GM13976 (cell line): ENCODE results near the gene RNF123.

ENCODE experiments used
- DNase-seq: peaks from one replicate; pipeline ENCODE4 v3.0.0; 2012; ENCODE audit warnings: low spot score
- CTCF ChIP-seq: IDR thresholded peaks from 2 replicates; pipeline ENCODE4 v1.5.1; 2012; ENCODE audit warnings: borderline replicate concordance, mild to moderate bottlenecking; ENCODE audit not compliant: insufficient read depth; ENCODE audit errors: extremely low read depth, missing control alignments, control extremely low read depth
- in situ Hi-C: fragments of 300-500 bp; cut with MboI; formaldehyde crosslinking; loops from one replicate; pipeline ENCODE4 v1.12.0; 2022; ENCODE audit warnings: low sequenced_read_pairs, mixed read lengths, inconsistent platforms; ENCODE audit not compliant: unreplicated experiment

Gene RNF123

GRCh38 chr3:49706456-49707112 lies 17.2 kb downstream of the RNF123 start:
- in situ Hi-C loops: no loop called here
- TF ChIP-seq CTCF: no peak
- DNase-seq: no peak

- in situ Hi-C loops: no loop called here
- DNase-seq: no peak
- TF ChIP-seq CTCF: no peak
These were observed 17.7 kb downstream of the RNF123 start for GRCh38 chr3:49707113-49707480.

DNA sequence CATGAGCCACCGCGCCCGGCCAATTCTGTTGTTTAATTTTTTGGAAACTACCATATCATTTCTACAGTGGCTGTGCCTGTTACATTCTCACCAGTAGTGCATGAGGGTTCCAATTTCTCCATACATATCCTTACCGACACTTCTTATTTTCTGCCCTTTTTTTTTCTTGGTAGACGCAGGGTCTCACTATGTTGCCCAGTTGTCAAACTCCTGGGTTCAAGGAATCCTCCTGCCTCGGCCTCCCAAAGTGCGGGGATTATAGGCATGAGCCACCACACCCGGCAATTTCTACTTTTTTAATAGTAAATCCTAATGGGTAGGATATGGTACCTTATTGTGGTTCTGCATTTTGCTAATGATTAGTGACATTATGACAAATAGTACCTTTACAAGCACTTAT lies 20.5 kb downstream of the RNF123 start:
- TF ChIP-seq CTCF: no peak
- in situ Hi-C loops: no loop called here
- DNase-seq: no peak

- TF ChIP-seq CTCF: no peak
- in situ Hi-C loops: no loop called here
- no peak for DNase-seq
These were observed 22.1 kb downstream of the RNF123 start for GRCh38 chr3:49711489-49711888.

- DNase-seq: no peak
- in situ Hi-C loops: no loop called here
These were observed 22.8 kb downstream of the RNF123 start for GRCh38 chr3:49712166-49712565.

GRCh38 chr3:49712631-49713317 lies 23.4 kb downstream of the RNF123 start:
- no peak for TF ChIP-seq CTCF
- in situ Hi-C loops: no loop called here
- no peak for DNase-seq

More at GRCh38 chr3:49712166-49712565, 22.8 kb downstream of the RNF123 start:
- TF ChIP-seq CTCF: no peak
